Measurements from ENCODE around the gene ACYP2.
"Not testable (repeated sequence)": the region's sequence is repeated elsewhere in the genome, so short reads cannot be mapped to it uniquely, and the experiment has no call there.

The ACYP2 gene

DNA sequence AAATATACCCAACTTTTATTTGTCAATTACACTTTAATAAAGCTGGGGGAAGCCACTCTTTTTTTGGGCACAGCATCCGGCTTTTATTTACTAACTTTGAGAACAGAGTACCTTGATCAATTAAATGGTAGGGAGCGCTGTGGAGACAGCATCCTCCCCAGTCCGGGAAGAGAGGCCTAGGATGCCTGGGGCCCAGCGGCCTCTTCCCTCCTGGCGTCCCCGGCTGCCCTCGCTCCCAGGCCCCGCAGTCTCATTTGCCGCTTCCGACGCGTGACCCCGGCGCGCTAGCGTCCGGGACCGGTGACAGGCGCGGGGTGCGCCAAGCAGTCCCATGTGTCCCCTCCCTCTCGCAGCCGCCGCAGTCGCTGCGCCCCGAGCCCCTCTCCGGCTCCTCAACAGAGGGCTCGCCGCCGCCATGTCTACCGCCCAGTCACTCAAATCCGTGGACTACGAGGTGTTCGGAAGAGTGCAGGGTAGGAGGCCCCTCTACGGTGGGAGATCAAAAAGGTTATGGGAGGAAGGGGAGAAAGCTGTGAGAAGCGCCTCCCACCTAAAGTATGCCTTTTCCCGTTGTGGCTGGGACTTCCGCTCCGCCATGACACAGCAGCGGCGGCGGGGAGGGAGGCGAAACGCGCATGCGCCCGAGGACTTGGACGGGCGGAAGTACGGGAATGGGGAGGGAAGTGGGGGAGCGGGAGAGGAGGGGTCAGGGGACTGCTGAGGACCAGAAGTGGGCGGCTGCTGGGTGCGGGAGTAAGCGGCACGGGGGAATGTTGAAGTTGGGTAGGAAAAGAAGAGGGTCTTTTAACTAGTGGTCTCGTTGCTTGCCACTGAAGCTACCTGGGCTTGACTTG, at the start of gene ACYP2:
TSS of gene ACYP2 (plus strand) at position 332 of the 854 bp plus-strand sequence.
- peak; percentile 75 to 92 (median 78) for DNase-seq

DNA sequence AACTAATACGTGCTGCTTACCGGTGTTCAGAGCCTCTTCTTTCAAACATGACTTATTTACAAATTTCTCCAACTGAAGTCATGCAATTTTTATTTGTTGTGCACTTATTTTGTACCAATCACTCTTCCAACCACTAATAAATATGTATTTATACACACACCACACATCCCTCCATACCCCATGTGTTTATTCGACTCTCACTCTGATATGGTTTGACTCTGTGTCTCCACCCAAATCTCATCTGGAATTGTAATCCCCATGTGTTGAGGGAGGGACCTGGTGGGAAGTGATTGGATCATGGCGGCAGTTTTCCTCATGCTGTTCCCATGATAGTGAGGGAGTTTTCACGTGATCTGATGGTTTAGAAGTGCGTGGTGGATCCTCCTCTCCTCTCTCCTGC, 49.5 kb upstream of the ACYP2 start:
- no peak for DNase-seq

DNA sequence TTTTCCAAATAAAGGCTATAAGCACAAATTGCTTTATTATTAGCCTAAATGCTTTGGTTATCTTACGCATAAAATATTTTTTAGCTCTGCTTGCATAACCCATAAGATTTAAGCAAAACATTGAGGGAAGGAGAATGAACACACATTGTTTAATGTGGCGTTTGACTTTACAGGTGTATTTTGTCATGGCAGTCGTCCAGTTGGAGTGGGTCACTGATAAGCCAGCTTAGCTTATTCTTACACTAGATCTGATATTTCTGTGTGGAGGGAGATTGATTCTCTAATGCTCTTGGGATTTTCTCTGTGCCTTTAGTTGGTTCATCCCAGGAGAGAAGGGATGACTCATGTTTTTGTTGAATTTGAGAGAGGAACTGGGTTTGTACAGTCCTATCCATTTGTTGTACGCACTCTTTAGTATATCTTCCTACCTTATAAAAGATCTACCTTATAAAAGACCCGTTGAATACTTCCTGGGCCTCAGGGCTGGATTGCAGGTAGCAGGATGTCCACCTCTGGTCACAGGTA, 47.5 kb upstream of the ACYP2 start:
- DNase-seq, result no peak

DNA sequence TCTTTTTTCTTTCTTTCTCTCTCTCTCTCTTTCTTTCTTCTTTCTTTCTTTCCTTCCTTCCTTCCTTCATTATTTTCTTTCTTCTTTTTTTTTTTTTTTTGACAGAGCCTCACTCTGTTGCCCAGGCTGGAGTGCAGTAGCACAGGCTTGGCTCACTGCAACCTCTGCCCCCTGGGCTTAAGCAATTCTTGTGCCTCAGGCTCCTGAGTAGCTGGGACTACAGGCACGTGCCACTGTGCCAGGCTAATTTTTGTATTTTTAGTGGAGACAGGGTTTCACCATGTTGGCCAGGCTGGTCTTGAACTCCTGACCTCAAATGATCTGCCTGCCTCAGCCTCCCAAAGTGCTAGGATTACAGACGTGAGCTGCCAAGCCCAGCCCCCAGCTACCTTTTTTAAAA, 42.9 kb upstream of the ACYP2 start:
- DNase-seq, result not testable (repeated sequence)

DNA sequence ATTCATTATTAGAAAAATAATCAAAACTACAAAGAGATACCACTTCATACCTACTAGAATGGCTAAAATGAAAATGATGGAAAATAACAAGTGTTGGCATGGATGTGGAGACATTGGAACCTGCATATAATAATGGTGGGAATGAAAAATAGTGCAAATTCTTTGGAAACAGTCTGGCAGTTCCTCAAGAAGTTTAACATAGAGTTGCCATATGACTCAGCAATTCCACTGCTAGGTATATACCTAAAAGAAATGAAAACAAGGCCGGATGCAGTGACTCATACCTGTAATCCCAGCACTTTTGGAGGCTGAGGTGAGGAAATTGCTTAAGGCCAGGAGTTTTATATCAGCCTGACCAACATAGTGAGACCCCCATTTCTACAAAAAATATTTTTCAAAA, 41.6 kb upstream of the ACYP2 start:
- DNase-seq, result no peak

DNA sequence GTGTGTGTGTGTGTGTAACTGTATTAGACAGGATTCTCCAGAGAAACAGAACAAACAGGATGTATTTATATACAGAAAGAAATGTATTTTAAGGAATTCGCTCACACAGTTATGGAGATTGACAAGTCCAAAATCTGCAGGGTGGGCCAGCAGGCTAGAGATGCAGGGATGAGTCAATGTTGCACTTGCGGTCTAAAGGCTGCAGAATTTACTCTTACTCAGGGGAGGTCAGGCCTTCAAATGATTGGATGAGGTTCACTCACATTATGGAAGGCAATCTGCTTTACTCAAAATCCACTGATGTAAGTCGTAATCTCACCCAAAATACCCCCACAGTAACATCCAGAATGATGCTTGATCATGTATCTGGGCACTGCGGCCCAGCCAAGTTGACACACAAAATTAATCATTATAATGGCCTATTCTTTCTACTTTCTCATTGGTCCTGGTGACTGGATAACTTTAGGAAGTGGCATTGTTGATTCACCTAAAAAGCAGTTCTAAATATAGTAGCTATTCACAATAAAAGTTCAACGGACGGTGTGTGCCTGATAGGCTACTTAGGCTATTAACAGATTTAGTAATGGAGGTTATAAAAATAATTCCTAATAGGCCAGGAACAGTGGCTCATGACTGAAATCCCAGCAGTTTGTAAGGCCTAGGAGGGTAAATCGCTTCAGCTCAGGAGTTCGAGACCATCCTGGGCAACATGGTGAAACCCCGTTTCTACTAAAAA, 40.6 kb upstream of the ACYP2 start:
- no peak for DNase-seq

DNA sequence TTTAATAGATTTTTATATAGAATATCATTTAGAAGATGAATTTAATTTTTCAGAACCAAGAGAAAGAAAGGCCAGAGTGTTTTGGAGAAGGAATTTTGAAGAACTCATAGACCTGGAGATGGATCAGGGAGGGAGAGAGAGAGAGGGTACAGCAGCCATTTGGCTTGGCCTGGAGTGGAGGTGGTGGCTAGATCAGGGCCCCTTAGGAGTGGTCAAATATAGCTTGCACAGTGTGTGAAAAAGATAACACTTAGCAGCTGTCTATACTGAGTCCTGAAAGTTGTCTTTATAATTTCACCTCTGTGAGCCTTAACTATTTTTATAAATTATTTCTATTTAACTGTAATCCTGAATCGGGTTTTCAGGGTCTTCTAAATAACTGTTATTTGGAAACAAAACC, 38.8 kb upstream of the ACYP2 start:
- no peak for DNase-seq

DNA sequence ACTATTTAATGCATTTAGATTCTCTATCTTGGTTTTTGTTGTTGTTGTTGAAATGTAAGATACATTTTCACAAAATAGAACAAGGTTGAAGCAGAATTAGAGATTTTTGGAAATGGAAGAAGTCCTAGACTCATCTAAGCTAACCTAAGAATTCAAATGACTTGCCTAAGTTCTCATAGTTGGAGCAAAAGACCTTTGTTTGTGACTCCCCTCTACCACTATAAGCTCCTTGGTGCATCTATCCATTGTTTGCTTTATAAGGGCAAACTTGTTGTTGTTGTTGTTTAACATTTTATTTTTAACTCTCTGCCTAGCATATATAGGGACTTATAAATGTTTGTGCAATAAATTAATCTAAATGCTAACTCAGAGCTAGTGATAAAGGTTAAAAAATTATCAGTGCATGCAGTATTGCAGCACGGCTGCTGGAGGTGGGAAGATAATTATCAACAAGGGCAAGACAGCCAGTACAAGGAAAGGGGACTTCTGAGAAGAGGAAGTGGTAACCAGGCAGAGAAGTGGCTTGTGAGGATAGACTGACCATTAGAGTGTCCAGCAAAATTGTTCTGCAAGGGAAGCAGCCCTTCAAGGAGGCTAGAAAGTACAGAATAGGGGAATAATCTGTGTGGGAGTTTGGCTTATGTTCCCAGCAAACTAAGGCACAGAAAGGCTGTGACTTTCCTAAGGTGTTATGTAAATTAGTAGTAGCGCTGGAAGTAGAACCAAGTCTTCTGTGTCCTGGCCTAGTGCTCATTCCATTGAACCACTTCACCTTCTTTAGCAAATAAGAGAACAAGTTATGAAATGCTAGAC, 38.1 kb upstream of the ACYP2 start:
- no peak for DNase-seq

DNA sequence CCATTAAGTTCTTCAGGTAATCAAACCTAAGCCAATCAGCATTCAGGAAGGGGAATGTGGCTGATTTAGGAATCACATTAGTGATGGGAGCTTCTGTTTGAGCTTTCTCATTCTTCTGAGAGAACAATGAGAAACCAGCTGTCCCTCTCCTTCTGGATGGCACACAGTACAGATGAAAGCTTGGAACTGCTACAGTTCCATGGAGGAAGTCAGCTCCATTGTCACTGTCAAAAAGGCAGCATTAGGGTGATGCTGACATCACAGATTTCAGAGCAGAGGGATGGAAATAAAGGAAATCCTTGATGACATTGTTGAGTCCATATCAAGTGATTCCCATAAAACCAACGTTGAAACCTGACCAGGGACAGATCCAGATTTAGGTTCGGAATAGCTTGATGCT, 36.1 kb upstream of the ACYP2 start:
- no peak for DNase-seq

DNA sequence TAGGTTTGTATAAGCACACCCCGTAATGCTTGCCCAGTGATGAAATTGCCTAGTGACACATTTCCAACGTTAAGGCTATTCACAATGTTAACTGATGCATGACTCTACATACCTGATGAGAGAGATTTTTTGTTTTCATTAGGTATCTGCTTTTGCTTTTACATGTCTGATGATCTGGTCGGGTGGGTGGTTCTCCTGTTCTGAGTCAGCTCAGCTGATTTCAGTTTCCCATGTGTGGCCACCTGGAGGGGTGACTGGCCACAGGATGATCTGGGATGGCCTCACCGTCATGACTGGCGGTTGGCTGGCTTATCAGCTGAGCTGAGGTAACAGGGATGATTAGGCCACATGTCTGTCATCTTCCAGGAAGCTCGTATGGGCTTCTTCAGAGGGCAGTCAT, 33.8 kb upstream of the ACYP2 start:
- DNase-seq, result peak in 2 of 4 experiments; percentile 23 to 26

DNA sequence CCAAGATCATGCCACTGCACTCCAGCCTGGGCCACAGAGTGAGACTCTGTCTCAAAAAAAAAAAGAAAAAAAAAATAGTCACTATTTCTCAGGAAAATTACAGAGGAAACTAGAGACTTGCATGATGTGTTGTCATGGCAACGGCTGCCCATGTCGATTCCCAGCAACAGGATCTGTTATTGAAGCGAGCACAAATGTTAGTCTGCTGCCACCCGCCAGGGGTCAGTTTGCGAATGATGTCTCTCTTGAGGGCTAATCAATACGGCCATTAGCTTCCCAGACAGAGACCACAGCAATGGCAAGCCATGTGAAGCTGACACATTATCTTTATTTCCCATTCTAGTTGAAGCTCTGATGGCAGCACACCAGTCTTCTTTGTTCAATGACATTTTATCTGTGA, 32.4 kb upstream of the ACYP2 start:
- DNase-seq, result no peak

DNA sequence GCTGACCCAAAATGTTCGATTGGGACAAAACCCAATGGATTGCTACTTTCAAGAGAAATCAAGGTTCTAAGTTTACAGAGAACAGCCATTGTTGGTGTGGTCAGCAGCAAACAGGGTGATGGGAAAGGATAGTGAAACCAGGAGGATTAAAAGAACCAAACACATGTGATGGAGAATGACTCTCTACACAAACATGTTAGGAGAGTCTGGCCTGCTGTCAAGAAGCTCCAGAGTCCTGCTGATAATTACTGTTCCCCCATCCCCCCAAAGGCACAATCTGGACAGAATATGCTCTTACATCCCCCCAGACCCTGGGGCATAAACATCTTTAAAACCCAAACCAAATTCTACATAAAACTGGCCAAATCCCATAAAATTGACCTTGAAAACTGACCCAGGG, 32.0 kb upstream of the ACYP2 start:
- DNase-seq, result no peak

DNA sequence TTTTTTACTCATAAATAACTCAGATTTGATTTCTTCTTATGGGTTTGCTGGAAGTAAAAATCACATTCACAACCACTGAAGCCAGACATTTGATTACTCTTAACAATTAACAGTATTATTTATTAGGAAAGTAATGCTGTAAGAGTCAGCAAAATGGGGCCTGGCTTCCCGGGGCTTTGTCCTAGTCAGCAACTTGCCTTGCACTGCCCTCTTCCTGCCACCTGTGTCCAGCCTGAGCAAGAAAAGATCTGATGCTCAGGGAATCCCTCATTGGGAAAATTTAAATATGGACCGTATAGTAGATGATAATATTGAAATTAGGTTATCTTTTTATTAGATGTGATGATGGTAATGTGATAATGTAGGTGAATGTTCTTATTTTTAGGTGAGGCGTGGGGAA, 30.8 kb upstream of the ACYP2 start:
- DNase-seq, result no peak

DNA sequence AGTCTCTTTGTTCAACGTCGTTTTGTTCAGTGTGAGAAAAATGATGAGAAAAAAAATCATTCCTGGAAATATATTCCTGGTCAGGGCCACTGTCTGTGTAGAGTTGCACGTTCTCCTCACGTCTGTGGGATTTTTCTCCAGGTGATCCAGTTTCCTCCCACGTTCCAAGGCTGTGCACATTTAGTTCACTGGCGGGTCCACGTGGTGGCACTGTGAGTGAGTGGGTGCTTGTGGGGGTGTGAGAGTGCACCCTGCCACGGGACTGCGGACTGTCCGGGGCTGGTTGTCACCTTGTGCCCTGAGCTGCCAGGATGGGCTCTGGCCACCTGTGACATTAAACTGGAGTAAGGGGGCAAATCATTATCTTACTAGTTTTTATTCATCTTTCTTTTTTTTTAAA, 30.3 kb upstream of the ACYP2 start:
- DNase-seq, result no peak

DNA sequence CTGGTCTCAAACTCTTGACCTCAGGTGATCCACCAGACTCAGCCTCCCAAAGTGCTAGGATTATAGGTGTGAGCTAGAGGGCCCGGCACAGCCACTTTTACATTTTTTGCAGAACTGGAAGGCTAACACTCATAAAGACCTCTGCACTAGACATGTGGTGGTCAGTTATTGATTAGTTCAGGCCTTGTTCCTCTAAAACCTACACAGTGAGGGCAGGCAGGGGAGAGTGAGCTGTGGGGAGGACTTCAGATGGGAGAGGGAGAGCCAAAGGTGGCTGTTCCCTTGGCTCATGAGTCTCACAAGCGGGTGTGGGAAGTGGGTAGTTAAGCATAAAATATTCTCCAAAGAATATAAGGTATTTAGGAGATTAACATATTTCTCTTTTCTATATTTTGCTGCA, 29.3 kb upstream of the ACYP2 start:
- DNase-seq, result no peak

DNA sequence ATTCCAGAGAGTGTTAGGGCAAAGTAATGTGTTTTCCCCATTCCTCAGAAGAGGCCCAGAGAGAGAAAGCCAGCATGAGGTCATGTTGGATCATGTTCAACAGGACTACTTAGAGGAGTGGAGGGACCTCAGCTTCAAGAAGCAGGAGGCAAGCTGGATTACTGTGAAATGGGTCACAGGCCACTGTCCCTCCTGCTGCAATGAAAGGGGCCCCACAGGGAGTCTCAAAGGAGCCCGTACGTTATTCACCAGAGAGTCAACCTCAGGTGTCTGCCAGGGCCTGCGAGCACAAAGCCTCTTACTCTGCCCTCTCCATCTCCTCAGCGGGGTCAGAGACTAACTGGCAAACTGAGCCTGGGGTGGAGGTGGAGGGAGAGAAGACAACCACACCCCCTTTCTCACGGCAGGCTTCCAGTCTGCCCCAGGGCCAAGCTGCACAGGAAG, 27.2 kb upstream of the ACYP2 start:
- DNase-seq, result no peak

DNA sequence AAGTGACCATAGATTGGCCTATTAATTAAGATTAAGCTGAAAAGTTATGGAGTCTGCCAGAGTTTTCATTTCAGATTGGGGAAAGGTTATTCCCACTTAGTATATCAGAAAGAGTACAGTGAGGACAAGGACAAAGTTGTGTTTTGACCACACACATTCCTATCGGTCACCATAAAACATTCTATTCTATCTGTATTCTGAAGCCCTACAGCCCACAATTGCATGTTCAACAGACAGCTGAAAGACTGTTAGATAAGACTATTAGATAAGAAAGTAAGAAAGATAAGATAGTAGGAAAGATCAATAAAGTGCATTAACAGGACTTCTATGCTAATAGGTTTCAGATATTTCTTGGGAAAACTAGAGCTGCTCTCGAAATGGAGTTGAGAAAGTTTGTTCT, 26.7 kb upstream of the ACYP2 start:
- no peak for DNase-seq

DNA sequence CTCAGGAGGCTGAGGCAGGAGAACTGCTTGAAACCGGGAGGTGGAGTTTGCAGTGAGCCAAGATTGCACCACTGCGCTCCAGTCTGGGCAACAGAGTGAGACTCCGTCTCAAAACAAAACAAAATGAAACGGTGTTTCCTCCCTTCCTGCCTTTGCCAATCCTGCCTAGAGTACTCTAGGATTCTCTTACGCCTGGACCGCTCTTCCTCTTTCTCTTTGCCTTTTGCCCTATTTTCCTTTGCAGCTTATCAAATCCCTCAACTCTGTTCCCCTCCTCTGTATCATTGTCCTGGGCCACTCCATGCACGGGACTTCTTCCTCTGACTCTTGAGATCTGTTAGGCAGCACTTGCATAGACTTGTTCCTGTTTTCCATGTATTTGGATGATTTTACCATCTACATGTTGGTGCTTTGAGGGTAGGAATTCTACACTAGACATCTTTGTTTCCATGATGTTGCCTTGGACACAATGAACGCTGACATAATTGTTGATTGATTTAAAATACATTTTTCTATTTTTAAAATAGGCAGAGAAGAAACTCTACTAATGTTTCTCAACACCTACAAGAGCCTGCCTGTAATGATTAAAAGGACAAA, 24.8 kb upstream of the ACYP2 start:
- no peak for DNase-seq

DNA sequence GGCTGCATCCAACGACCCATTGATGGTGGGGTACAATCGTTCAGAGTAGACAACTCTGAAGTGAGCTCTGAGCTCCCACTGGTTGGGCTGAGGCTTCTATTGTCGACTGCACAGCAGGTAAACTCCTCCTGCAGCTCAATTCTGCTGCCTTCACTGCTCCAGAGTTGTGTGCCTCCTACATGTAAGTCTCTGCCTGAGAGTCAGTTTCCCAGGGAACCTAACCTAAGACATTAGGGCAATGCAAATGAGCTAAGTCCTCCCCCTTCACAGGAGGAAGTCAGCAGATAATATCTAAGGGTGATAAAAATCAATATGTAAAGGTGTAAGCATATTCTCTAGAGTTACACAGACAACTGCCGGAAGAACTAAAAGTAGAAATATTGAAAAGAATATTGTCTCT, 22.5 kb upstream of the ACYP2 start:
- no peak for DNase-seq

DNA sequence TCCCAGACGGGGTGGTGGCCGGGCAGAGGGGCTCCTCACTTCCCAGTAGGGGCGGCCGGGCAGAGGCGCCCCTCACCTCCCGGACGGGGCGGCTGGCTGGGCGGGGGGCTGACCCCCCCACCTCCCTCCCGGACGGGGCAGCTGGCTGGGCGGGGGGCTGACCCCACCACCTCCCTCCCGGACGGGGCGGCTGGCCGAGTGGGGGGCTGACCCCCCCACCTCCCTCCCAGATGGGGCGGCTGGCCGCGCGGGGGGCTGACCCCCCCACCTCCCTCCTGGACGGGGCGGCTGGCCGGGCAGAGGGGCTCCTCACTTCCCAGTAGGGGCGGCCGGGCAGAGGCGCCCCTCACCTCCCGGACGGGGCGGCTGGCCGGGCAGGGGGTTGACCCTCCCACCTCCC, 20.0 kb upstream of the ACYP2 start:
- DNase-seq, result not testable (repeated sequence)

DNA sequence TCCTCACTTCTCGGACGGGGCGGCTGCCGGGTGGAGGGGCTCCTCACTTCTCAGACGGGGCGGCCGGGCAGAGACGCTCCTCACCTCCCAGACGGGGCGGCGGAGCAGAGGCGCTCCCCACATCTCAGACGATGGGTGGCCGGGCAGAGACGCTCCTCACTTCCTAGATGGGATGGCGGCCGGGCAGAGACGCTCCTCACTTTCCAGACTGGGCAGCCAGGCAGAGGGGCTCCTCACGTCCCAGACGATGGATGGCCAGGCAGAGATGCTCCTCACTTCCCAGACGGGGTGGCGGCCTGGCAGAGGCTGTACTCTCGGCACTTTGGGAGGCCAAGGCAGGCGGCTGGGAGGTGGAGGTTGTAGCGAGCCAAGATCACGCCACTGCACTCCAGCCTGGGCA, 19.3 kb upstream of the ACYP2 start:
- not testable (repeated sequence) for DNase-seq

DNA sequence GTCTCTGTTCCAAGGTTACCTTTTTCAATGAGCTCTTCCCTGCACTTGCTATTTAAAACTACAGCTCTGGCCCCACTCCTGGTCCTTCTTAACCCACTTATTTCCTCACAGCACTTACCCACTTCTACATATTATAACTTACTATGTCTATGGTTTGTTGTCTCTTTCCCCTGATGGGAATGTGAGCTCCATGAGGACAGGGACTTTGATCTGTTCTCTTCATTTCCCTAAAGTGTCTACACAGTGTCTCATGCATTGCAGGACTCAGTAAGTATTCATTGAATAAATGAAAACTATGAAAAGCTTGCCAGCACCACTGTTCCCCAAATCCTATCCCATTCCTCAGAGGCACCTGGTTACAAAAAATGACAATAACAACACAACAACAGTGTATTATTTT, 18.3 kb upstream of the ACYP2 start:
- no peak for DNase-seq

DNA sequence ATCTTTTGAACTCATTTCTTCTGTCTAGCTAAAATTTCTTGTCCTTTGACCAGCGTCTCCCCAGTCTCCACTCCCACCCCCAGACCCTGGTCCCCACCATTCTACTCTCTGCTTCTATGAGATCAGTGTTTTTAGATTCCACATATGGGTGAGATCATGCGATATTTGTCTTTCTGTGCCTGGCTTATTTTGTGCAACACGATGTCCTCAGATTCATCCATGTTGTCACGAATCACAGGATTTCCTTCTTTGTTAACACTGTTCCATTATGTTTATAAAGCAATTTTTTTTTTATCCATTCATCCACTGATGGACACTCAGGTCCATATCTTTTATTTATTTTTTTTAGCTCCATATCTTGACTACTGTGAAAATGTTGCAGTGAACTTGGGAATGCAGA, 16.0 kb upstream of the ACYP2 start:
- DNase-seq, result no peak
